Prostate gland (tissue), 2 donors: ENCODE results near the gene CRYGS.

Source experiments
- CTCF ChIP-seq, 4 experiments: fragments of 200-600 bp in 2 of 4; fragments of 450-650 bp in 2 of 4; sonication (generic) in 2 of 4; IDR thresholded peaks; 1 replicate in 3 of 4; 2 replicates in 1 of 4; pipeline ENCODE4 v1.5.1; 2016 to 2019; ENCODE audit warnings: antibody characterized with exemption in 4 of 4, mild to moderate bottlenecking in 2 of 4, moderate library complexity in 2 of 4
- POLR2A ChIP-seq: fragments of 450-650 bp; IDR thresholded peaks from one replicate; pipeline ENCODE4 v1.6.1; 2016; ENCODE audit warnings: antibody characterized with exemption, mild to moderate bottlenecking

GRCh38 chr3:186569779-186570095 lies 25.6 kb upstream of the CRYGS start:
- no peak for TF ChIP-seq CTCF (IDR thresholded peaks at IDR 0.05)
- TF ChIP-seq POLR2A: no peak
